HFFc6 (cell line): ENCODE results near the gene MAGI1. TPM values are rescaled to one million over a fixed set of nuclear protein-coding genes. Genes with fewer than 3 reads are reported as not detected.
A peak's percentile ranks its signal among the peaks of the same experiment; 100 is the strongest.

ENCODE experiments used
- DNase-seq: peaks from one replicate; pipeline ENCODE4 v3.0.0-alpha.2; 2018
- H3K27ac Mint-ChIP-seq: 2 replicates; pipeline ENCODE4 v1.8.0; 2020; ENCODE audit warnings: mild to moderate bottlenecking, mixed read lengths
- H3K27me3 Mint-ChIP-seq: 2 replicates; pipeline ENCODE4 v1.8.0; 2021; ENCODE audit warnings: mild to moderate bottlenecking, moderate library complexity, mixed read lengths; ENCODE audit not compliant: insufficient read depth
- H3K36me3 Mint-ChIP-seq: 2 replicates; pipeline ENCODE4 v1.8.0; 2021; ENCODE audit warnings: low read depth, mixed read lengths
- H3K4me1 Mint-ChIP-seq: 2 replicates; pipeline ENCODE4 v1.8.0; 2020; ENCODE audit warnings: low read depth, mixed read lengths
- H3K4me3 Mint-ChIP-seq: 2 replicates; pipeline ENCODE4 v1.8.0; 2020; ENCODE audit warnings: mild to moderate bottlenecking, moderate library complexity, mixed read lengths
- H3K9me3 Mint-ChIP-seq: 2 replicates; pipeline ENCODE4 v1.8.0; 2020; ENCODE audit warnings: mild to moderate bottlenecking, mixed read lengths
- total RNA-seq, 6 experiments: library from RNA; stranded (reverse); fragmentation: NEBNext Ultra II Directional; extraction: Animal tissue kit (Norgen Biotek cat#: 25700); gene quantifications; 2 replicates in 1 of 6; 3 replicates in 5 of 6; pipeline ENCODE4 v1.2.3, GENCODE V29; 2021
- TF ChIP-seq, protein P1 (sequence below): fragments of 200-600 bp; sonication (generic); IDR thresholded peaks from 2 replicates; pipeline ENCODE4 v1.5.0; 2021; ENCODE audit warnings: antibody characterized with exemption, mild to moderate bottlenecking

MAGI1 gene
- total RNA-seq, 6 experiments from 2014 or later: 21.1 to 30.5 (median 22.4) TPM

DNA sequence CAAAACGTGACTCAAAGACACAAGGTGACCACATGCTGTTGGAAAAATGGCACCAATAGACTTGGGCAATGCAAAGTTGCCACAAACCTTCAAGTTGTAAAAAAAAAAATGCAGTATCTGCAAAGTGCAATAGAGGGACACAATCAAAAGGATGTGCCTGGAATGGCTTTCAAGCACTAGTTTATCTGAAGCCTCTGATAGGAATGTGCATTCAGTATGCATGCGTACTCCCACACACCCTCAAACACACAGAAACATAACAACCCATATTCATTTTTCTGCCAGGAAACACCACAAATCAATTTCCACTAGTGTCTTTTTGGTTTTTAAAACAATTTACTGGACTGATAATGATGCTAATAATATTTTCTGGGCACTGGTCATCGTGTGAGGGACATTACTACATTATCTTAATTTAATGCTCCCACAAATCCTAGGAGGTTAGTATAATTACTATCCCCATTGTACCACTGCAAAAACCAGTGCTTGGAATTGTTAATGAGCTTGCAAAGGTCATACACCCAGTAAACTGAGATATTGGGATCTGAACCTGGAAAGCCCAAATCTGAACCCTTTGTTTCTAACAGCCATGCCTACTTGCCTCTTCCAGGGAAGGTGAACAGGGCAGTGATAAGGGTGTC is 298.7 kb downstream of the MAGI1 start:
- TF ChIP-seq, protein P1, sequence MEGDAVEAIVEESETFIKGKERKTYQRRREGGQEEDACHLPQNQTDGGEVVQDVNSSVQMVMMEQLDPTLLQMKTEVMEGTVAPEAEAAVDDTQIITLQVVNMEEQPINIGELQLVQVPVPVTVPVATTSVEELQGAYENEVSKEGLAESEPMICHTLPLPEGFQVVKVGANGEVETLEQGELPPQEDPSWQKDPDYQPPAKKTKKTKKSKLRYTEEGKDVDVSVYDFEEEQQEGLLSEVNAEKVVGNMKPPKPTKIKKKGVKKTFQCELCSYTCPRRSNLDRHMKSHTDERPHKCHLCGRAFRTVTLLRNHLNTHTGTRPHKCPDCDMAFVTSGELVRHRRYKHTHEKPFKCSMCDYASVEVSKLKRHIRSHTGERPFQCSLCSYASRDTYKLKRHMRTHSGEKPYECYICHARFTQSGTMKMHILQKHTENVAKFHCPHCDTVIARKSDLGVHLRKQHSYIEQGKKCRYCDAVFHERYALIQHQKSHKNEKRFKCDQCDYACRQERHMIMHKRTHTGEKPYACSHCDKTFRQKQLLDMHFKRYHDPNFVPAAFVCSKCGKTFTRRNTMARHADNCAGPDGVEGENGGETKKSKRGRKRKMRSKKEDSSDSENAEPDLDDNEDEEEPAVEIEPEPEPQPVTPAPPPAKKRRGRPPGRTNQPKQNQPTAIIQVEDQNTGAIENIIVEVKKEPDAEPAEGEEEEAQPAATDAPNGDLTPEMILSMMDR: no peak
- H3K9me3 Mint-ChIP-seq: no peaks in the 10 kb centered on the region
- H3K36me3 Mint-ChIP-seq: peaks cover 1% of the 10 kb centered on the region; the same call in 1 of the 2 replicates

DNA sequence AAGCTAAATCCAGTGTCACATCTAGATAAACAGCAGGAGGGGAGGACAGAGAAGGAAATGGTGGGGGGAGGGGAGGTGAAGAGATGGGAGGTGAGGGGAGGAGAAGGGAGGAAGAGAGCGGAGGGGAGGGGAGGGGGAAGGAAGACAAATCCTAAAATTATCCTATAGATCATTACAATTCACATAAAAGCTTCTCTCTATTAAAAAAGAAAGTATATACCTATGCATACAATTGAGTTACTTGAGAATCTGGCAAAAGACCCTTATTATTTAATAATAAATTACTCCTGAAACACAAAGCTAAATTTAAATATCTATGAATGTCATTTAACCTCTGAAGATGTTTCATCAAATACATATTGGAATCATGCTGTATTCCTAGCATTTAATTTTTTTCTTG is 303.9 kb downstream of the MAGI1 start:
- no peaks in the 10 kb centered on the region for H3K36me3 Mint-ChIP-seq
- no peaks in the 10 kb centered on the region for H3K9me3 Mint-ChIP-seq

More for the DNA sequence above, 298.7 kb downstream of the MAGI1 start:
- Mint-ChIP-seq H3K4me3 (no peak overlapping the region), H3K4me1 (peaks cover 14% of the 10 kb centered on the region), H3K27ac (no peak overlapping the region), H3K27me3 (peaks cover 9% of the 10 kb centered on the region; the same call in 1 of the 2 replicates)
- no peak for DNase-seq

DNA sequence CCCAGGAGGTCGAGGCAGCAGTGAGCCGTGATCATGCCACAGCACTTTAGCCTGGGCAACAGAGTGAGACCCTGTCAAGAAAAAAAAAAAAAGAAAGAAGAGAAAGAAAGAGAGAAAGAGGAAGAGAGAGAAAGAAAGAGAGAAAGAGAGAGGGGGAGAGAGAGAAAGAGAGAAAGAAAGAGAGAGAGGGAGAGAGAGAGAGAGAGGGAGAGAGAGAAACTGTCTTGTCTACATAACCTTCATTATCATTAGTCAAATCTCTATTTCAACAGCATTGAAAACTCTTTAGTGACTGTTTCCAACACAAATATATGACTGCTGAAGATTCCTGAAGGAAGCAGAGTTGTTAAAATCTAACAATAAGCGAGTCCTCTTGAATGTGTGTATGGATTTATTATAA is 304.3 kb downstream of the MAGI1 start:
- Mint-ChIP-seq H3K36me3 (no peaks in the 10 kb centered on the region), H3K4me1 (peaks cover 27% of the 10 kb centered on the region), H3K4me3 (no peak overlapping the region), H3K9me3 (no peaks in the 10 kb centered on the region), H3K27me3 (peaks cover 6% of the 10 kb centered on the region; the same call in 1 of the 2 replicates), H3K27ac (no peak overlapping the region)
- DNase-seq: no peak
- TF ChIP-seq, protein P1: no peak

More for the DNA sequence above, 303.9 kb downstream of the MAGI1 start:
- DNase-seq: no peak
- no peak overlapping the region for H3K27ac Mint-ChIP-seq
- no peak overlapping the region for H3K4me3 Mint-ChIP-seq
- peaks cover 6% of the 10 kb centered on the region; the same call in 1 of the 2 replicates for H3K27me3 Mint-ChIP-seq
- peaks cover 23% of the 10 kb centered on the region for H3K4me1 Mint-ChIP-seq
- TF ChIP-seq, protein P1: no peak

DNA sequence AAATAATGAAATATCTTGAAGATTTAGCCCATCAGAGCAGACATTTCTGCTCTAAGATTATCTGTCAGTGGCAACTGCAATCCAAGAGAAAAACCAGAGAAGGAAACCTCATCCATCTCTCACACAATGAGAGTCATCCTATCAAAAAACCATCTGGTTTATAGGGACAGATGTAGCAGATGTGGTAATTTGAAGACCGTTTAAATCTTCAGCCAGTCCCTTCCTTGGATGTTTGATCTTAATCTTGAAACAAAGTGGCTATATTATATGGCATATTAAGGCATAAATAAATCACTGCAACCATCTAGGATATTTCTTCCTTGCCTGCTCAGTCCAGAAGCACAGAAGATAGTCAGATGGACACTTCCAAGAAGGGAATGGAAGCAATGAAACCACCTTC is 305.3 kb downstream of the MAGI1 start:
- H3K9me3 Mint-ChIP-seq: no peaks in the 10 kb centered on the region
- TF ChIP-seq, protein P1: no peak
- H3K36me3 Mint-ChIP-seq: no peaks in the 10 kb centered on the region
- H3K27me3 Mint-ChIP-seq: peaks cover 6% of the 10 kb centered on the region; the same call in 1 of the 2 replicates
- H3K27ac Mint-ChIP-seq: no peak overlapping the region
- DNase-seq: no peak
- H3K4me3 Mint-ChIP-seq: no peak overlapping the region
- peaks cover 35% of the 10 kb centered on the region for H3K4me1 Mint-ChIP-seq

DNA sequence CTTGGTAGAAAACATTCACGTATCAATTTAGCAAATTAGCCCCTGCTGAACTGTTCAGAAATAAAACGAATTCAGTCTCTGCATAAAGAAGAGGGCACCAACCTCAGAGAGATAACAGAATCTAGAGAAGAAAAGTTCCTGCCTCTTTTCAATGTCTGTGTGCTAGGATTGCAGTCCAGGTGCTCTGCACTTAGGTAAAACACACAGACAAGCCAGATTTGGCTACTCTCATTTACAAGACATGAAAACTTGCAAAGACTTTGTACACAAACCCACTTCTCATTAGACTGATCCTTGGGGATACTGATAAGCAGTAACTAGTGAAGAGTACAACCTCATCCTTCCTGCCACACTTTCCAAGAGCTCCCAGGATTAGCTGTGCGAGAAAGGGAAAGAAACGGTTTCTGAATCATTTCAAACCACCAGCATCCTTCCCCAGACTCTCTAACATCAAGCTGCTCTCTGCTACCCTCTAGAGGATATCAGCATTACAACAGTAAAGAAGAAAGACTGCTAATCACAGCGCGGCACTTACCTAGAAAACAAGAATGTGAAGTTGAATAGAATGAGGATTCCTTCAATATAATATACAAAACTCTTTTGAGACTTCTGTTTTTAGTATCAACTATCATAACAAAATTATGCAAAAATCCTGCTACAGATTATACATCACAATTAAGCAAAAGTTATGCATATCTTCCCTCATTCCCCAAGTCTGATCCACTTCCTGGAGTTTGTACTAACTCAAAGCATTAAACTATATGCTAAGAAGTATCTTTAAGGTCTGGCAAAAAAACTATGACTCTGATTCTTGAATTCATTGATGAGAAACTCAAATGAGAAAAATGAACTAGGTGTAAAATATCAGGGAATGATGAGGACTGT is 306.4 kb downstream of the MAGI1 start:
- Mint-ChIP-seq H3K27me3 (peaks cover 4% of the 10 kb centered on the region; the same call in 1 of the 2 replicates), H3K36me3 (no peaks in the 10 kb centered on the region), H3K4me3 (peak overlapping the region; percentile 64; the same call in 1 of the 2 replicates), H3K4me1 (peaks cover 41% of the 10 kb centered on the region), H3K27ac (peak overlapping the region; percentile 74; the same call in 1 of the 2 replicates), H3K9me3 (no peaks in the 10 kb centered on the region)
- TF ChIP-seq, protein P1: peak; percentile 87
- DNase-seq: peak; percentile 69
